HG02571 (cell line): Measurements from ENCODE around the gene PRR35.

ENCODE experiments used
- ATAC-seq: cut with Tn5 transposase; IDR thresholded peaks from one replicate; pipeline ENCODE4 v1.9.1; 2021; ENCODE audit warnings: mild to moderate bottlenecking, moderate library complexity; ENCODE audit not compliant: unreplicated experiment

PRR35 gene

GRCh38 chr16:578232-578869 is 18.2 kb downstream of the PRR35 start:
- ATAC-seq, result no peak

GRCh38 chr16:578870-579405 is 18.7 kb downstream of the PRR35 start:
- no peak for ATAC-seq

GRCh38 chr16:580141-580945 is 20.1 kb downstream of the PRR35 start:
- ATAC-seq, result no peak

- no peak for ATAC-seq
Observed at GRCh38 chr16:580946-581498, 20.8 kb downstream of the PRR35 start.

GRCh38 chr16:582218-582613 is 22.0 kb downstream of the PRR35 start:
- ATAC-seq, result no peak

- ATAC-seq, result no peak
Observed at GRCh38 chr16:582614-583331, 22.6 kb downstream of the PRR35 start.

GRCh38 chr16:583470-583814 is 23.2 kb downstream of the PRR35 start:
- no peak for ATAC-seq

GRCh38 chr16:583815-584591 is 23.8 kb downstream of the PRR35 start:
- ATAC-seq, result no peak

- no peak for ATAC-seq
Observed at GRCh38 chr16:585351-585750, 25.2 kb downstream of the PRR35 start.

- no peak for ATAC-seq
Observed at GRCh38 chr16:586047-586644, 26.0 kb downstream of the PRR35 start.

- ATAC-seq, result no peak
Observed at GRCh38 chr16:586645-587590, 26.7 kb downstream of the PRR35 start.

- peak; percentile 1 for ATAC-seq
Observed at GRCh38 chr16:588639-588888, 28.4 kb downstream of the PRR35 start.

GRCh38 chr16:588889-589657 is 28.9 kb downstream of the PRR35 start:
- ATAC-seq, result peak; percentile 78

- peak; percentile 69 for ATAC-seq
Observed at GRCh38 chr16:589658-590187, 29.5 kb downstream of the PRR35 start, which contains the start of gene RAB40C. TSS of gene RAB40C (plus strand) at chr16:590066. CDS start at chr16:590292, 226 bp downstream.

- no peak for ATAC-seq
Observed at GRCh38 chr16:590188-590814, 30.1 kb downstream of the PRR35 start.

- no peak for ATAC-seq
Observed at GRCh38 chr16:590815-591200, 30.6 kb downstream of the PRR35 start.

- no peak for ATAC-seq
Observed at GRCh38 chr16:591231-591630, 31.0 kb downstream of the PRR35 start.
